SK-MEL-5 (cell line): ENCODE results near the gene TRIM31. TPM values are rescaled to one million over a fixed set of nuclear protein-coding genes. Genes with fewer than 3 reads are reported as not detected.

Source experiments
- DNase-seq: peaks from one replicate; pipeline ENCODE4 v3.0.0-alpha.2; 2016; ENCODE audit warnings: low read depth, low spot score
- in situ Hi-C: cut with HindIII; loops from 2 replicates; pipeline ENCODE4 v1.10.0; 2016; ENCODE audit warnings: low sequenced_read_pairs, high pct_unique_total_duplicates, low pct_unique_long_range_greater_than_20kb
- polyA plus RNA-seq, 2 experiments: library from polyadenylated mRNA; depleted of rRNA; stranded (reverse); fragments of >200 nt; gene quantifications; 2 replicates each; pipeline ENCODE4 v1.2.3, GENCODE V29; 2015
- total RNA-seq: library from RNA; depleted of rRNA; stranded (reverse); fragments of >200 nt; shearing (Covaris generic); gene quantifications from 2 replicates; pipeline ENCODE4 v1.2.3, GENCODE V29; 2014; rRNA removed

The TRIM31 gene
- not detected in 2 replicates for total RNA-seq
- polyA plus RNA-seq (2015; cell fraction: cytosol; rRNA removed) = not detected in 2 replicates
- not detected in 2 replicates for polyA plus RNA-seq (2015; cell fraction: nucleus; rRNA removed)

DNA sequence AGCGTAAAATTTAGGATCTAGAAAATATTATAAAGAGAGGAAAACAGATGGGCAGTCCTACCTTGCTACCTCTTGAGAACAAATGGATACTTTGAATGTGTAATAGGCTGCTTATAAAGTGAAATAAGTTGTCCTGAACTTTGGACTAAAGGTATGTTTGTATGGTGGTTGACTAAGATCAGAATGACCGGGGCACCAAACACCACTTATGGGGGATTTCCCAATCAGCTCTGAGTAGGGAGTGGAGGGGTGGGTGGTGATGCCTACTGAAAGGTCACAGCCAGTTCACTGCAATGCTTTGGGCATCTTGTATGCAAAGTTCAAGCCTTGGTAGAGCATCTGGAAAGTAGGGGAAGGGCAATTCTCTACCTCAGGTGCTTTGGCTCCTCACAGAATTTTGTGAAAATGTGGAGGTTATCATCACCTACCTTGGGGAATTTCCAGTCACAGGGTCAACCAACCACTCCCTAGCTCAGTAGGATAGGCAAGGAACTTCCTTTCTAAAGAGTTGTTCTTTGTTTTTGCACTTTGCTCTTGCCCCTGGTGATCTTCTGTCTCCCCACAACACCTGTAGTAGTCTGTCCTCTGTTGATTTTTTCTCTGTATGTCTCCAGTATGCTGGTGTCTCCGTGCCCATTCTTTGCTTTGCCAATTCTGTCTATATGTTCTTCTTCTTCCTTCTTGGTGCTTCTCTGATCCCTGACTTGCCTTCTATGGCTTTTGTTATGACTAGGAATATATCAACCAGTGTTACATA lies at the start of gene TRIM31:
TRIM31 (minus strand) TSS at position 88 of the 757 bp plus-strand sequence. CDS start 285 bp downstream, outside the sequence.
- no peak for DNase-seq
- in situ Hi-C loops = no loop called here

DNA sequence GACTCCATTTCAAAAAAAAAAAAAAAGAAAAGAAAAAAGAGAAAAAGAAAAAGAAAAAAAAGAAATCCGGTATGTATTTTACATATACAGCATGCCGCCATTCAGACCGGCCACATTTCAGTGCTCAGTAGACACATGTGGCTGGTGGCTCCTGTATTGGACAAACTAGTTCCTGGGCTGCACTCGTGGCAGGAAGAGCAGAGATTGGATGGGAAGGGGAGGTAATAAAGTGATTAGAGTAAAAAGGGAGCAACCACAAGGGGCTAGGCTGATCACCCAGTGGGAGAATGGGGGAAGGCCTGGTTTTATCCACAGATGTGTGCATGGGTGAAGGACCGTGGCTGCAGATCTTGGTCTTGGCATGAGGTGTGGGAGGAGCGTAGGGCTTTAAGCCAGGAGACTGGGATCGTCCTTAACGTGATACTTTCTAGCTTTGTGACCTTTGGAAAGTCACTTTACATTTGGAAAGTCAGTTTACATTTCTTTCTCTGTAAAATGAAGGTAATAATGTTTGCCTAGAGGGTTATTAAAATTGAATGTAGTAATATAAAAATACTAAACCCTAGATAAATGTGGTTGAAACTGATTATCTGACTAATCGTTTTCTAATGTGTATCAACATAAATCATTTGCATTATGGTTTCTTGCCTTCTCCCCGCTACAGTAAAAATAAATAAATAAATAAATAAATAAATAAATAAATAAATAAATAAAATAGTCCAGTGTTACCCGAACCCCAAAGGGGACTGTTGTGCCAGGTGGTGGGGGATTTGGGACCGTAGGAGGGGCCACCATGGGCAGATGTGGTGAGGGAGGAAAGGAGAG lies 49.6 kb upstream of the TRIM31 start:
- DNase-seq = no peak
- in situ Hi-C loops = no loop called here

- in situ Hi-C loops = no loop called here
- no peak for DNase-seq
These were observed 48.1 kb upstream of the TRIM31 start, which contains the start of gene TRIM10 for GRCh38 chr6:30160785-30161531. TSS of gene TRIM10 (minus strand) at chr6:30161211. CDS start at chr6:30160858, 353 bp downstream.

- DNase-seq = no peak
- in situ Hi-C loops = no loop called here
These were observed 47.3 kb upstream of the TRIM31 start for GRCh38 chr6:30160008-30160784.

- no peak for DNase-seq
- in situ Hi-C loops = no loop called here
These were observed 45.7 kb upstream of the TRIM31 start for GRCh38 chr6:30158475-30159040.

DNA sequence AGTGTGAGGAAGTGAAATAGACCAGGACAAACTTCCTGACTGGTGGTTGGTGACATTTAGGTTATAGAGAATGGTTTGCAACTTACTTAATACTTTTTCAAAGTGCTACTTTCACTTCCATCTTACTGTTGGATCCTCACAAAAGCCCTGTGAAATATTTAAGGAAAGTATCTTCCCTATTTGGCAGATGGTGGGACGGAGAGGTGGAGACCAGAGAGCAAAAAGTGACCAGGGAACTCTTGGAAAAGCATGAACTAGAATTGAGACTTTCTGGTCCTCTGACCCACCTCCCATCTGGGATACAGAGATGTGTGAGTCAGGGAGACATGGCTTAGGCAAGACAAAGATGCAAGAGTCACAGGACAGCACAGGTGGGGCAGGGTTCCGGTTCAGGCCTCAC lies 45.1 kb upstream of the TRIM31 start:
- in situ Hi-C loops = no loop called here
- no peak for DNase-seq

GRCh38 chr6:30157581-30157980 lies 44.7 kb upstream of the TRIM31 start:
- in situ Hi-C loops = no loop called here
- DNase-seq = no peak

DNA sequence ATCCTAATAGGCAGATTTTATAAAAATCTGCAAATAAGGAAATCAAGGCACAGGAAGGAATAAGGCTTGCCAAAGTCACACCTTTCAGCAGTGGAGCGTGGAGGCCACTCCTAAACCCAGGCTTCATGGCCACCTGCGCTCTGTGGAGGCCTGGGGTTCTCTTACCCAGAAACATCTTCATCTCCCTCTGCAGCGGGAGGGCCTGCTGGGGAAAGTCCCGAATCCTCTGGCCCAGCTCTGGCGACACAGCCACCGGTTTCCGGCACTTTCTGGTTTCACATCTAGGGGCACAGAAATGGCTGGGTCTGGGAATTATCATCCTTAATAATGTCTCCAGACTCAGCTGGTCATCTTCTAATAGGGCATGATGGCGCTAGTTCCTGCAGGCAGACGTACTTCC lies 43.9 kb upstream of the TRIM31 start:
- in situ Hi-C loops = no loop called here
- no peak for DNase-seq

- no peak for DNase-seq
- in situ Hi-C loops = no loop called here
These were observed 43.3 kb upstream of the TRIM31 start for GRCh38 chr6:30156262-30156599.

- in situ Hi-C loops = no loop called here
- no peak for DNase-seq
These were observed 42.8 kb upstream of the TRIM31 start for GRCh38 chr6:30155520-30156261.

- in situ Hi-C loops = no loop called here
These were observed 42.0 kb upstream of the TRIM31 start for GRCh38 chr6:30154709-30155519.

DNA sequence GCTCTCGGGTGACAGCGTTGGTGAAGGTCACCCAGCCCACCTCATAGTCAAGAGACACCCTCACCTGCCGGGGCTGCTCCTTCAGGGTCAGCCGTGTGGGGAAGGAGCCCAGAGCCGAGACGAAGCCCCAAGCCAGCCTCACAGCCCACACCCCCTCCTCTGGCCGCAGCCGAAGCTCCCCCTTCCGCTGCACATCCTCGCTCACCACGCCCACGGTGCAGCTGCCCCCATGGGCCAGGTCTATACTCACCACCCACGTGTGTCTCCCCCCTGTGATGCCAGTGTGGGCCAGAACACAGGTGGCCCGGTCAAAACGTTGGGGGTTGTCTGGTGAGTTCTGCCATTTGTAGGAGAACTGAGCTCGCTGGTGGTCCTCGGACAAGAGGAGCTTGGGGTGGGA lies 41.2 kb upstream of the TRIM31 start:
- in situ Hi-C loops = no loop called here
- DNase-seq = no peak

More at GRCh38 chr6:30154709-30155519, 42.0 kb upstream of the TRIM31 start:
- DNase-seq = peak; percentile 11

DNA sequence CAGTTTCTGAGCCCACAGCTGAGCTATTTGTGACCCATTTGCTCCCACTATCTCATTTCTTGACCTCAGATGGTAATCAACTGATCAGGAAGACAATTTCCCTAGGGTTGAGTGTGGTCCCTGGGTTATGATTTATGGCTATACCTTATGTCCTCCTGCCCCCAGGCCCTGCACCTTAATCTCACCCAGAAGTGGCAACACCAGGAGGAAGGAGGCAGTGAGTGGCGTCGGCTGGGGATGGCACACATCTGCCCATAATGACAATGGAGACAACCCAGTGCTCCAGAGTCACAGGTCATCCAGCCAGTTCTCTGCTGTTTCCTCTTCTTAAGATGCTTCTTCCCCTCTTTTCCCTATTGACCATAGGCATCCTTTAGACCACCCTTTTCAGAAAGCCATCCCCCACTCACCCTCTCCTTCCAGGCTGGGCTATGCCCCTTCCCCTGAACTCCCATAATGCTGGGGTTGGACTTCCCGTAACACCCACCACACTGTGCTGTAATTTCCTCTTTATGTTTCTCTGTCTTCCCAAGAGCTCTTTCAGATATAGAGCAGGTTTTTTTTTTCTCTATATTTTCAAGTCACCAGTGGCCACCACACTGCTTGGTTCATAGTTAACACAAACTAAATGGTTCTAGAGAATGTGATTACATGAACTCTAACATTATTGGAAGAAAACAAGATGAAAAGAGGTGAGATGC lies 40.2 kb upstream of the TRIM31 start:
- no peak for DNase-seq

GRCh38 chr6:30152016-30152673 lies 39.3 kb upstream of the TRIM31 start:
- in situ Hi-C loops = no loop called here
- no peak for DNase-seq

More for the DNA sequence above, 40.2 kb upstream of the TRIM31 start:
- in situ Hi-C loops = no loop called here

GRCh38 chr6:30151580-30151979 lies 38.7 kb upstream of the TRIM31 start:
- in situ Hi-C loops = no loop called here
- DNase-seq = no peak
